CD4-positive, alpha-beta T cell treated with Interleukin-4 for 4 hours (primary cell): ENCODE results near the gene DMC1.
"Not testable (repeated sequence)": the region's sequence is repeated elsewhere in the genome, so short reads cannot be mapped to it uniquely, and the experiment has no call there.

ENCODE experiments used
- DNase-seq: peaks from one replicate; pipeline ENCODE4 v3.0.0-alpha.2; 2020

DMC1 gene, protein sequence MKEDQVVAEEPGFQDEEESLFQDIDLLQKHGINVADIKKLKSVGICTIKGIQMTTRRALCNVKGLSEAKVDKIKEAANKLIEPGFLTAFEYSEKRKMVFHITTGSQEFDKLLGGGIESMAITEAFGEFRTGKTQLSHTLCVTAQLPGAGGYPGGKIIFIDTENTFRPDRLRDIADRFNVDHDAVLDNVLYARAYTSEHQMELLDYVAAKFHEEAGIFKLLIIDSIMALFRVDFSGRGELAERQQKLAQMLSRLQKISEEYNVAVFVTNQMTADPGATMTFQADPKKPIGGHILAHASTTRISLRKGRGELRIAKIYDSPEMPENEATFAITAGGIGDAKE

DNA sequence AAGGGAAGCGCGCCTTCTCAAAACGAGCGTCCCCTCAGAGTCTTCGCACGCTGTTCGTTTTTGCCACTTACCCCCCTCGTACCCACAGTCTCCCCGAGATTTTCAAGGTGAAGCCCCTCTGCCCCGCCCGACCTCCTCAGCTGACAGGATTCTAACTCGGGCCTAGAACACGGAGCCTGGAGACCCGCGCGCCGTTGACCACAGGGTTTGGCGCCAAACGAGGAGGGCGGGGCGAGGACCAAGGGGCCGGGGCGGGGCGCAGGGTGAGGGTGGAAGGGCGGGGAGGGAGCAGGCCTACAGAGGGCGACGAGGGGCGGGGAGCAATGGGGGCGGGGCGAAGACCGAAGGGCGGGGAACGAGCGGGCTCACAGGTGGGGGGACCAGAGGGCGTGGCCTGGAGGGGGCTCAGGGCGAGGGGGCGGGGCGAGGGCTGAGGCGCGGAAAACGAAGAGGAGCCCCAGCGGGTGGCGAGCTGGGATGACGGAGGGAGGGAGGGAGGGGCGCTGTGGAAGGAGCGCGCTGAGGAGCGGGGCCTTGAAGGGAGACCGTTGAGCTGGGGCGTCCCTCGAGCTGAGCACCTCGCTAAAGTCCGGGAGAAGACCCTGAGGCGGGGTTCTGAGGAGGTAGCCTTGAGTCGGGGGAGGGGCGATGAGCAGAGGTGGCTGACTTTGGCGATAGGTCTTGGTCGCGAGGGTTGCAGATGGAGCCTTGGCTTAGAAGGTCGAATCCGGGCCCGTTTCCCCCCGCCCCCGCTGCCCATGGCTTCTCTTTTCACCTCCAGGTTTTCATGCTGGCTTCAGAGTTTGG lies at the start of gene DMC1:
Gene DMC1, minus strand, starts transcription at position 212 of the 807 bp plus-strand sequence. CDS start 1,927 bp downstream, outside the sequence.
- DNase-seq, result peak; percentile 94

DNA sequence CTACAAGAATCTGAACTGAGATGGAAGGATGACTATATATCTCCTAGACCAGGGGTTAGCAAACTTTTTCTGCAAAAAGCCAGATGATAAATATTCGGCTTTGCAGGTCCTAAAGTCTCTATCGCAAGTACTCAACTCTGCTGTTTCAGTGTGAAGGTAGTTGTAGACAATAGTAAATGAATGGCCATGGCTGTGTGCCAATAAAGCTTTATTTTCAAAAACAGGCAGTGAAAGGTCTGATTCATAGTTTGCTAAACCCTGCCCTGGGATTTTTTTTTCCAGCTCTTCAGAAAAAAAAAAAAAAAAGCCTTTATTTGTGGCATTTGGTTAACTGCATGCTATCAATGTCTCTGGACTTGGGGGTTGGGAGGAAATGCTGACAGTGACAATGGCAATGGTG lies 48.7 kb upstream of the DMC1 start:
- DNase-seq, result no peak

DNA sequence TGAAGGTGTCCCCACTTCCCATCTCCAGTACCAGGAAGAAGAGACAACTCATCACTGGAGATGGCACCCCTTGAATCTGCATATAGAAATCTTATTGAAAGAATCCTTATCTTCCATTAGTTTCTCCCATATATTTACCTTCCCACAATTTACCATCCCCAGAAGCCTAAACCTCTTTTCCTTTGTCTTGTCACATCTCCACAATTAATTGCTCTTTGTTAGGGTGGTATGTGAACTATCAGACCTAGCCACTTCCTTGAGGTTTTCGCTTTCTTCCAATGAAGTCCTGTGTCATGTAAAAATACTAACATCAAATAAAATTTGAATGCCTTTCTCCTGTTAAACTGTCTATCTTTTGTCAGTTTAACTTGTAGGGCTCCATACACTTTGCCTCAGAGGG lies 48.3 kb upstream of the DMC1 start:
- no peak for DNase-seq

- not testable (repeated sequence) for DNase-seq
These were observed 45.1 kb upstream of the DMC1 start for GRCh38 chr22:38615064-38615405.

- no peak for DNase-seq
These were observed 44.5 kb upstream of the DMC1 start for GRCh38 chr22:38614332-38615063.

DNA sequence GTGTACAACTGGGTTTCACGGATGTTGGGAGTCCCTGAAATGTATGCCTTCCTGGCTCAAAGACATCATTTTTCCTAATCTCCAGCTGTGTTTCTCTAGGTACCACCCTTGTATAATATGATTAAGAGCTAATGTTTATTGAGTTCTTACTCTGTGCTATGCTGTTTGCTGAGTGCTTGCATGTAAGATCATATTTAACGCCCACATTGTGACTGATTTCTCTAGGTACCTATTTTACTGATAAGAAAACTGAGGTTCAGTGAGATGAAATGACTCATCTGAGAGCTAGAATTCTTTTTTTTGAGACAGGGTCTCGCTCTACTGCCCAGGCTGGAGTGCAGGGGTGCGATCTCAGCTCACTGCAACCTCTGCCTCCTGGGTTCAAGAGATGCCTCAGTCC lies 43.6 kb upstream of the DMC1 start:
- DNase-seq, result no peak

GRCh38 chr22:38612217-38613006 lies 42.4 kb upstream of the DMC1 start:
- no peak for DNase-seq

GRCh38 chr22:38611559-38611958 lies 41.6 kb upstream of the DMC1 start:
- DNase-seq, result no peak

DNA sequence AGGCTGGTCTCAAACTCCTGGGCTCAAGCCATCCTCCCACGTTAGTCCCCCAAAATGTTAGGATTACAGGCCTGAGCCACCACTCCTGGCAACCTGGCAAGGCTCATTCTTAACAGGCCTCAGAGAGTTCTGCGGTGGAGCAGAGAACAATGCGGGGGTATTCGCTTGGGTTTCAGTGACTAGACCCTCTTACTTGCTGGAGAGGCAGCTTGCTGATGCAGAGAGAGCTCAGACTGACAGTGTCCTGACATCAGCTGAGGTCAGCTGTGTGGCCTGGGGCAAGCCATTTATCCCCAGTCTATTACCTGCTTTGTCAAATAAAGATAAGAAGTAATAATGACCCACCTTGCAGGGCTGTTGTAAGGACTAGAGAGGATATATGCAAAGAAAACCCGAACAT lies 40.3 kb upstream of the DMC1 start:
- no peak for DNase-seq

- no peak for DNase-seq
These were observed 39.2 kb upstream of the DMC1 start for GRCh38 chr22:38608992-38609750.

DNA sequence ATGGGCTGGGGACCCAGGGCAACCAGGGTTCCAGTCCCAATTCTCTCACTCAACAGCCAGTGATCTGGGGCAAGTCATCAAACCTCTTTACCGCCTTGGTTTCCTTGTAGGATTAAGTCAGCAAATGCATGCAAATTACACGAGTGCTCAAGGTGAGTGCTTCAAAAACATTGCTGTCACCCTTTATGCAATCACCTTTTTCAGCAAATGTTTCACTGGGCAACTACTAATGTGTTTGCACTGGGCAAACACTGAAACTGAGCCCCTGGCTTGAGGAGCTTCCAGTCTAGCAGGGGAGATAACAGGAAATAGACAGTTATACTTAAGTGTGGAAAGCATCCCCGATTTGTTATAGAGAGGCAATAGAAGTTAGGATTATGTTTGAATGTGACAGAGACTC lies 37.7 kb upstream of the DMC1 start:
- no peak for DNase-seq

DNA sequence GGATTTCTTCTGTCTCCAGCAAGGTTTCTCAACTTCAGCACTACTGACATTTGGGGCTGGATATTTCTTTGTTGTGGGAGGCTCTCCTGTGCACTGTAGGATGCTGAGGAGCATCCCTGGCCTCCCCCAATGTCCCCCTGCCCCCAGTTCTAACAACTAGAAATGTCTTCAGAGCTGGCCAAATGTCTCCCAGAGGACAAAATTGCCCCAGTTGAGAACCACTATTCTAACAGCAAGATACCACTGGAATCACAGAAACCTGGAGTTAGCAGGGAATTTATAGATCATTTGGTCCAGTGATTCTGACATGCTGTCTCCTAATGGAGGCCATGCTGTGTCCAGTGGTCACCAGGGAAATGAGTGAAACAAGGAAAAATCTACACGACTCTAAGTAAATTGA lies 32.2 kb upstream of the DMC1 start:
- no peak for DNase-seq

DNA sequence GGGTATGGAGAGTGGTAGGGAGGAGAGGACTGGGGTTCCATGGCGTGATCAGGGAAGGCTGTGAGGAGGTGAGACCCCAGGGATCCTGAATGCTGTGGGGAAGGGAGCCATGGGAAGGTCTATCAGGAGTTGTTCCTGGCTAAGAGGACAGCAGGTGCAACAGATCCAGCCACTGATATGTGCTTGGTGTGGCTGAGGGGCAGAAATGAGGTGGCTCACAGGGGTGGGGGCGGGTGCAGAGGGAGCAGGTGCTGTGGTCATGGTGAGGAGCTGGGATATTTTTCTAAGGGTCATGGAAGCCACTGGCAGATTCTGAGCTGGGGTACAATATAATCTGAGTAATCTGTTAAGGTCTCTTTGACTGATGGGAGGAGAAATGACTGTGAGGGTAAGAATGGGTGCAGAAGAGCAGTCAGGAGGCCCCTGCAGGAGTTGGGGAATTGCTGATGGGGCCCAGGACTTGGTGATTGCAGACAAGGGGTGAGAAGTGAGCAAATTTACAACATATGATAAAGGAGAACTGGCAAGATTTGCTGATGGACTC lies 31.3 kb upstream of the DMC1 start:
- no peak for DNase-seq

DNA sequence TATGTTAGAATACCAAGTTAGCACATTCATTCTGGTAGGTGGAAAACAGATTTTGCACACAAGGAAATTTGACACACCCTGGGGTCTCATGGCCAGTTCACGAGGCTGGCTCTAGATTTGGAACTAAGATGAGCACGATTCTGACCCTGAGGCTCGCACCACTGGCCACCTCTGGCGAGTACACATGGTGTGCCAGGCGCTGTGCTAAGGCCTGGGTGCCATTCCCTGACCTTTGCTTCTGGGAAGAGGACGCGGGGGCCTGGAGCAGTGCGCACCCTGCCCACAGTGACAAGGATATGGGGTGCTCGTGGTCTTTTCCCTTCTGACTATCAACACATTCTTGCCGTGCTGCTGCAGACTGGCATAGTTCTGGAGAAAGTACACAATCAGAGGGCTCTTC lies 29.5 kb upstream of the DMC1 start:
- no peak for DNase-seq

GRCh38 chr22:38582923-38583322 lies 12.9 kb upstream of the DMC1 start:
- DNase-seq, result not testable (repeated sequence)

DNA sequence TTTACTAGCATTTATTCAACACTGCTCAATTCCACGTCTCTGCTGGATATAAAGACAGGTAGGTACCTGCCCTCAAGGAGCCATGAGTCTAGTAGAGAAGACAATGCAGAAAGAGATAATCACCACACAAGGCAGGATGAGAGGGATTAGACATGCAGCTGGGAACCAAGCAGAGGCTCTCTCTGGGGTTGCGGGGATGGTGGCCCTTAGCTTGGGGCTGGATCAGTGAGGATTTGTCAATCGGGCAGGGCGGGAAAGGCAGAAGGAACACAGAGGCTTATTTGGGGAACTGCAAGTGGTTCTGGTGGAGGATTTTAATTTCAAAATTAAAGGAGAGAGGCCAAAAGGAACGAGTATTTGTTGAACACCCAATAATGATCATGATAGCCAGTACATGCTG lies 8.5 kb upstream of the DMC1 start:
- no peak for DNase-seq

DNA sequence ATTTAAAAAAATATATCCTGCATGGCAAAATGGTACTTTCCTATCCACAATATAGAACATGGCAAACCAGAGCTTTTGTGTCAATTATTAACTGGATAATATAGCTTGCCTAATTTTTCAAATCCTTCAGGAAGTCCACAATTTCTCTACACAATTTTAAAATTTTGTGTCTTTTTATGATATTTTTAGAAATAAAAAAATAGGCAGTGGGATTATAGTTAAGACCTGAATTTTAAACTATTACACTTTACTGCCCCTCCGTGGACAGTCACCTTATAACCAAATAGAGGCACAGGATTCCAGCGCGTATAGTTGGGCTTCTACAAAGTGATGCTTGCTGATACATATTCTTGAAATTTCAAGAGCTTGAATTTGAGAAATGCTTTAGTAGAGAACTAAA lies 2.1 kb upstream of the DMC1 start:
- DNase-seq, result peak; percentile 45

DNA sequence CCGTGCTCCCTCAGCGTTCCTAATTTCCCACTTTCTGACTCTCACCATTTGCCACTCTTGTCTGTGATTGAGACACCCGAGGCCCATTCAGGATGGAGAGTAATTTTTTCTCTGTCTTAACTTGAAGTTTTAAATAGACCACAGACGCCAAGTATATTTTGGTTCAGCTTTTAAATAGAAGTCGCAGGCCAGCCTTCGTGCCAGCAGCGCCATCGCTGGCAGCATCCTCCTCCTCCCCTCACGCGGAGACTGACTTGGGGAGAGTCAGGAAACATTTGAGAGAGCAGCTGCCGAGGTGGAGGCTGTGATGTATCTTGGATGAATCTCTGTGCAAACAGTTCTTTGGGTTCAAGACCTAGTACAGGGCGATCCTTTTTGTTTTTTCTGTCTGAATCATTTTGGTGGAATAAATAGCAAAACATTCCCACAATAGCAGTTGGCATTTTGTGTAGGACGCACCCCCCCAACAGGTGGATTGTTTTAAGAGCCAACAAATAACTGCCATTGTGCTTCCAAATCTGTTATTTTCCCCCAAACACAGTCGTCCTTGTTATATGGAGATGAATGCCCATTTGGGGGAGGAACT lies 889 bp upstream of the DMC1 start:
- peak; percentile 20 for DNase-seq

DNA sequence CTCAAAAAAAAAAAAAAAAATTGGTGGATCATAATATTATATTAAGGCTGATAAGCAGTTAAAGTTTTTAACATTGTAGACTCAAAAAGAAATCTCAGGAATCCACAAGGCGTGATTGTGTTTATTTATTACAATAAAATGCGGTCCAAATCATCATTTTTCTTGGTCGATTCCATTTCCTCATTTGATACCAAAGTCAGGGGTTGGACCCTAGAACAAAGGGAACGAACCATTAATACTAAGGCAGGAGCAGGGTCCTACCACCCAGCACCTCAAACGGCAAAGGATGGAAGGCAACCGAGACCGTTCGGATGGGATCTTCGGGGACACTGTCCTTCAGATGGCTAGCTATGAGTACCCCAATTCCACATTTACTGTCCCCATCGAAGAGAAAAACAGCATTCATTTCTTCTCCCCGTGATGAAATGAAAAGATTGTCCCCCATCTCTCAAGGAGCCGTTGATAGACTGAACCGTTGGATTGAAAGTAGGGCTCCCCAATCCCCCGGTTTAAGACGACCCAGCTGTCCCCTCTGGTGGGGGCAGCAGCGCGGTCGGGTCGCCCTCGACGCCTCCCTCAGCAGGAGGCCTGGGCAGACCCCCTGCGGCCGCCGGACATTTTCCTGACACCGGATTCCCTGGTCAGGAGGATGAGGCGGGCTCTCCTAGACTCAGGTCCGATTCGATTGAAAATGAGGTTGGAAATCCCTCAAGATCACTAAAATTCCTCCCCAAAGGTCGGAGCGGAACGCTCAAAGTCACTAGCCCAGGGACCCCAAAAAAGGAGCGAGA lies 607 bp downstream of the DMC1 start:
- DNase-seq, result no peak

GRCh38 chr22:38567531-38568285 lies 2.3 kb downstream of the DMC1 start:
- DNase-seq, result no peak
